IMR-90 (cell line): Measurements from ENCODE around the gene RASL10A. TPM values are rescaled to one million over a fixed set of nuclear protein-coding genes. Genes with fewer than 3 reads are reported as not detected.
A peak's percentile ranks its signal among the peaks of the same experiment; 100 is the strongest.

Experiments
- ATAC-seq: fragments of 200-7000 bp; cut with Tn5 transposase; 2 replicates; pipeline ENCODE4 v1.9.1; 2020; ENCODE audit warnings: low read depth, mild to moderate bottlenecking, moderate library complexity
- BruUV-seq: library from RNA; stranded (reverse); fragments of 400-500 nt; replicated peaks from 2 replicates; lab custom pipeline; 2021; lab: Mats Ljungman, UMichigan
- CTCF ChIA-PET: fragments of 300-600 bp; formaldehyde crosslinking; extraction: SDS; loops from one replicate; lab custom pipeline; 2021; ENCODE audit warnings: antibody characterized with exemption; lab: Yijun Ruan, JAX
- POLR2A ChIA-PET: fragments of 300-600 bp; sonication (Branson Sonifier 250); formaldehyde crosslinking; loops from one replicate; lab custom pipeline; 2022; ENCODE audit warnings: antibody characterized with exemption; ENCODE audit not compliant: unreplicated experiment; lab: Charles Lee
- DNase-seq: peaks from one replicate; pipeline ENCODE4 v3.0.0; 2013
- H2AFZ ChIP-seq: replicated peaks from 2 replicates; pipeline ENCODE3; 2013; ENCODE audit warnings: low read length, mild to moderate bottlenecking; ENCODE audit not compliant: poor library complexity
- H2AK5ac ChIP-seq: 2 replicates; pipeline ENCODE4 v1.6.1; 2013; ENCODE audit warnings: low read depth, low read length, inconsistent platforms
- H2AK9ac ChIP-seq: replicated peaks from 2 replicates; pipeline ENCODE3; 2013; ENCODE audit warnings: mild to moderate bottlenecking, low read depth, low read length, moderate library complexity; ENCODE audit not compliant: poor library complexity
- H2BK120ac ChIP-seq: 2 replicates; pipeline ENCODE4 v1.6.1; 2013; ENCODE audit warnings: low read depth, low read length, inconsistent platforms
- H2BK15ac ChIP-seq: 3 replicates; pipeline ENCODE4 v1.6.1; 2013; ENCODE audit warnings: low read depth, low read length, inconsistent platforms
- H2BK20ac ChIP-seq: 2 replicates; pipeline ENCODE4 v1.6.1; 2013; ENCODE audit warnings: low read depth, mild to moderate bottlenecking, inconsistent platforms, low read length, moderate library complexity
- H2BK5ac ChIP-seq: 2 replicates; pipeline ENCODE4 v1.6.1; 2013; ENCODE audit warnings: mild to moderate bottlenecking, low read depth, low read length, inconsistent platforms; ENCODE audit not compliant: poor library complexity, severe bottlenecking
- H3K14ac ChIP-seq: replicated peaks from 2 replicates; pipeline ENCODE4 v1.6.1; 2013; ENCODE audit warnings: low read depth, low read length, inconsistent platforms
- H3K18ac ChIP-seq: 2 replicates; pipeline ENCODE4 v1.6.1; 2013; ENCODE audit warnings: low read depth, low read length, control low read depth
- H3K23ac ChIP-seq: 2 replicates; pipeline ENCODE4 v1.6.1; 2013; ENCODE audit warnings: low read depth, low read length, inconsistent platforms
- H3K27ac ChIP-seq: 2 replicates; pipeline ENCODE4 v1.5.1; 2013; ENCODE audit warnings: mild to moderate bottlenecking, control low read depth, low read length; ENCODE audit not compliant: insufficient read depth
- H3K27me3 ChIP-seq: 2 replicates; pipeline ENCODE4 v1.6.1; 2013; ENCODE audit warnings: low read length; ENCODE audit not compliant: control insufficient read depth, insufficient read depth
- H3K36me3 ChIP-seq: 2 replicates; pipeline ENCODE4 v1.6.1; 2013; ENCODE audit warnings: low read length, mixed read lengths; ENCODE audit not compliant: control insufficient read depth, insufficient read depth
- H3K4ac ChIP-seq: 2 replicates; pipeline ENCODE4 v1.6.1; 2013; ENCODE audit warnings: low read depth, low read length, inconsistent platforms
- H3K4me1 ChIP-seq: 2 replicates; pipeline ENCODE4 v1.6.1; 2013; ENCODE audit warnings: low read length, mixed read lengths; ENCODE audit not compliant: control insufficient read depth, insufficient read depth
- H3K4me2 ChIP-seq: 2 replicates; pipeline ENCODE4 v1.6.1; 2013; ENCODE audit warnings: low read depth, mild to moderate bottlenecking, control low read depth, low read length, moderate library complexity
- H3K4me3 ChIP-seq: 2 replicates; pipeline ENCODE4 v1.5.1; 2013; ENCODE audit warnings: low read depth, mild to moderate bottlenecking, control low read depth, low read length, moderate library complexity; ENCODE audit not compliant: insufficient read depth
- H3K56ac ChIP-seq: 2 replicates; pipeline ENCODE4 v1.6.1; 2013; ENCODE audit warnings: low read length, inconsistent platforms; ENCODE audit not compliant: insufficient read depth; ENCODE audit errors: extremely low read depth
- H3K79me1 ChIP-seq, 2 experiments: 2 replicates each; pipeline ENCODE4 v1.6.1; 2013; ENCODE audit warnings: low read length in 2 of 2, inconsistent platforms in 1 of 2, low read depth in 1 of 2
- H3K9ac ChIP-seq: 2 replicates; pipeline ENCODE4 v1.6.1; 2013; ENCODE audit warnings: low read depth, low read length, control low read depth
- H3K9me1 ChIP-seq: 2 replicates; pipeline ENCODE4 v1.6.1; 2013; ENCODE audit warnings: low read length, inconsistent platforms; ENCODE audit not compliant: insufficient read depth
- H3K9me3 ChIP-seq: 2 replicates; pipeline ENCODE4 v1.6.1; 2013; ENCODE audit warnings: low read length; ENCODE audit not compliant: control insufficient read depth, insufficient read depth
- H4K20me1 ChIP-seq: 2 replicates; pipeline ENCODE4 v1.6.1; 2013; ENCODE audit warnings: low read length, inconsistent platforms; ENCODE audit not compliant: insufficient read depth
- H4K5ac ChIP-seq: 2 replicates; pipeline ENCODE4 v1.6.1; 2013; ENCODE audit warnings: mild to moderate bottlenecking, low read depth, low read length, control low read depth
- H4K8ac ChIP-seq, 2 experiments: 2 replicates each; pipeline ENCODE4 v1.6.1; 2013; ENCODE audit warnings: low read depth in 2 of 2, low read length in 2 of 2, control low read depth in 1 of 2, inconsistent platforms in 1 of 2
- H4K91ac ChIP-seq: 2 replicates; pipeline ENCODE4 v1.6.1; 2013; ENCODE audit warnings: low read depth, low read length, inconsistent platforms; ENCODE audit not compliant: insufficient read depth
- BHLHE40 ChIP-seq: fragments of 150-350 bp; IDR thresholded peaks from 2 replicates; pipeline ENCODE4 v1.6.1; 2016; ENCODE audit warnings: mild to moderate bottlenecking, low read depth, low read length
- CEBPB ChIP-seq: IDR thresholded peaks from 2 replicates; pipeline ENCODE4 v1.6.1; 2012; ENCODE audit warnings: low read depth, low read length, improper control_type of control experiment
- CHD1 ChIP-seq: IDR thresholded peaks from 2 replicates; pipeline ENCODE4 v1.6.1; 2012; ENCODE audit warnings: low read depth, low read length, improper control_type of control experiment
- CTCF ChIP-seq: conservative IDR thresholded peaks from 2 replicates; pipeline ENCODE4 v1.5.1; 2012; ENCODE audit warnings: mild to moderate bottlenecking, low read depth, low read length, improper control_type of control experiment
- MAFK ChIP-seq: IDR thresholded peaks from 2 replicates; pipeline ENCODE4 v1.6.1; 2012; ENCODE audit warnings: low read depth, low read length, improper control_type of control experiment
- MAZ ChIP-seq: IDR thresholded peaks from 2 replicates; pipeline ENCODE4 v1.6.1; 2012; ENCODE audit warnings: low read depth, mild to moderate bottlenecking, low read length, improper control_type of control experiment, moderate library complexity, borderline replicate concordance
- MXI1 ChIP-seq: IDR thresholded peaks from 2 replicates; pipeline ENCODE4 v1.6.1; 2012; ENCODE audit warnings: low read depth, mild to moderate bottlenecking, low read length, moderate library complexity, borderline replicate concordance
- RAD21 ChIP-seq: IDR thresholded peaks from 2 replicates; pipeline ENCODE4 v1.6.1; 2012; ENCODE audit warnings: low read length, improper control_type of control experiment
- RCOR1 ChIP-seq: IDR thresholded peaks from 2 replicates; pipeline ENCODE4 v1.6.1; 2012; ENCODE audit warnings: mild to moderate bottlenecking, low read length, improper control_type of control experiment; ENCODE audit not compliant: insufficient replicate concordance
- RFX5 ChIP-seq: IDR thresholded peaks from 2 replicates; pipeline ENCODE4 v1.8.0; 2012; ENCODE audit warnings: low read depth, mild to moderate bottlenecking, low read length, moderate library complexity
- SMC3 ChIP-seq: fragments of 150-350 bp; IDR thresholded peaks from 2 replicates; pipeline ENCODE4 v1.6.1; 2016; ENCODE audit warnings: low read depth, mild to moderate bottlenecking, antibody characterized with exemption, low read length, moderate library complexity
- WGBS, 2 experiments: methylation state at CpG; one replicate each; pipeline versions ENCODE4 v1.1.5 to v1.1.7; 2013; ENCODE audit warnings: missing lambda C conversion rate in 2 of 2; ENCODE audit not compliant: insufficient read length in 1 of 2; ENCODE audit errors: extremely low coverage in 2 of 2; 5-methylcytosine and 5-hydroxymethylcytosine counted together
- dilution Hi-C: fragments of 300-500 bp; cut with HindIII; formaldehyde crosslinking; loops from one replicate; pipeline ENCODE4 v1.14.3; 2018; ENCODE audit warnings: low sequenced_read_pairs; ENCODE audit not compliant: unreplicated experiment
- in situ Hi-C: fragments of 300-500 bp; cut with MboI; formaldehyde crosslinking; loops from 3 replicates; pipeline ENCODE4 v1.14.3; 2019; ENCODE audit warnings: low sequenced_read_pairs, inconsistent platforms, mixed read lengths
- intact Hi-C: fragments of 100-400 bp; cut with micrococcal nuclease; formaldehyde crosslinking; loops from 2 replicates; pipeline ENCODE4 v1.10.0; 2022
- polyA plus RNA-seq, 3 experiments: library from polyadenylated mRNA; depleted of rRNA; stranded (reverse); fragments of >200 nt; gene quantifications; 2 replicates each; pipeline ENCODE4 v1.2.3, GENCODE V29; 2012; ENCODE audit warnings: low replicate concordance in 1 of 3
- total RNA-seq: library from RNA; depleted of rRNA; stranded (reverse); fragments of >200 nt; gene quantifications from 2 replicates; pipeline ENCODE4 v1.2.3, GENCODE V29; 2012
- TF ChIP-seq, protein P1 (sequence below): fragments of 150-350 bp; IDR thresholded peaks from 2 replicates; pipeline ENCODE4 v1.6.1; 2016; ENCODE audit warnings: low read depth, mild to moderate bottlenecking, low read length, moderate library complexity, borderline replicate concordance

The RASL10A gene
- total and polyA plus RNA-seq, 2 of the 4 experiments (the other 2 are of a cell fraction): 0.26 TPM; not detected in 1

GRCh38 chr22:29270475-29271271 lies 44.8 kb downstream of the RASL10A start (continued):
- no peak for TF ChIP-seq MAFK
- TF ChIP-seq RCOR1: no peak

DNA sequence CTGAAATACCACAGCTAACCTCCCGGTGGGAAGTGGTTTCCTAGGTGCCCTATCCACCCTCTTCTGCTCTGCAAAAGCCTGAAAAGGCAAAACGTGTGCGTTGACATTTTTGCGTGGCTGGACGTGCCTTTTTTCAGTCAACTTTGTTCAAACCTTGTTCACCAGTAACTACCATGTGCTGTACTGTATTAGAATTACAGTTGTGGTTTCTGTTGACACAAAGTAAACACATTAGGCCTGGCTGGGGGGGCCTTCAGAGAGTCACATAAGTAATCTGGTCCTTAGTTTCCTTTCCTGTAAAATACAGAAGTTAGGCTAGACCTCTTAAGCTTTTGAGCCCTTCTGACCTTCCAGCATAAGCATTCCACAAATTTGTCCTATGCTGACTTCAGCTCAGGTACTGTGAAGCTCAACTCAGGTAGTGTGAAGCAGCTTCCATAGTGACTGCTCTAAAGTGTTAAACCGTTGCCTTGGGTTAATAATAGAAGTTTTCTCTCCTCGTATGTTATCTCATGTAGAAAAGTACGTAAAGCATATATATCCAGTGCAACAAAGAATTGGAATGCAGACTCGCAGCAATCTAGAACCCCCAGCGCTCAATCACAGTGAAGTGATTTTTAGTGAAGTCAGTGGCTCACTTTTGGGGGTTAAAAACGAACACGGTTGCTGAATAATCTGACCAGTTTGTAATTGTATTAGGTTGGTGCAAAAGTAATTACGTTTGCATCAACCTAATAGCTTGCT lies 45.6 kb downstream of the RASL10A start:
- in situ Hi-C loops: no loop called here
- H3K9me3 ChIP-seq: no peaks in the 10 kb centered on the region
- H4K8ac ChIP-seq: no peak overlapping the region
- H3K27ac ChIP-seq: no peak overlapping the region; the same call in 1 of the 2 replicates
- peaks cover 17% of the 10 kb centered on the region for H3K4me1 ChIP-seq
- H3K4me2 ChIP-seq: peak overlapping the region; percentile 92
- no peak for ATAC-seq
- peak overlapping the region; percentile 70 for H3K14ac ChIP-seq
- peak overlapping the region; percentile 99 for H3K9ac ChIP-seq
- peaks cover 21% of the 10 kb centered on the region for H3K36me3 ChIP-seq
- H3K23ac ChIP-seq: peak overlapping the region; percentile 77
- BruUV-seq: no TSS peak
- dilution Hi-C loops: no loop called here
- H2AFZ ChIP-seq: no peak overlapping the region
- no peak overlapping the region for H3K18ac ChIP-seq
- no peak overlapping the region for H4K5ac ChIP-seq
- no peak overlapping the region for H2BK120ac ChIP-seq
- peak; percentile 12 for DNase-seq
- WGBS, 2 experiments: 15% methylated on average over 6 of the region's 13 CpGs; no CpG with 5 or more reads in 1 of the 2 experiments
- H3K27me3 ChIP-seq: no peaks in the 10 kb centered on the region
- H2BK15ac ChIP-seq: no peak overlapping the region
- H4K91ac ChIP-seq: no peak overlapping the region
- H2BK20ac ChIP-seq: no peak overlapping the region
- no peak overlapping the region; the same call in 1 of the 2 replicates for H3K4ac ChIP-seq
- intact Hi-C loops: no loop called here
- CTCF ChIA-PET: no interaction called here
- H3K56ac ChIP-seq: peak overlapping the region; percentile 30; the same call in 1 of the 2 replicates
- no peak overlapping the region for H2AK9ac ChIP-seq
- peak overlapping the region; percentile 22 for H2BK5ac ChIP-seq
- H3K4me3 ChIP-seq: peak overlapping the region; percentile 75
- peaks cover 16% of the 10 kb centered on the region for H3K9me1 ChIP-seq
- H3K79me1 ChIP-seq: peaks cover 15 to 60% of the 10 kb centered on the region in 2 experiments
- H2AK5ac ChIP-seq: no peak overlapping the region
- POLR2A ChIA-PET: interaction anchor here (0.5 to 0.6 kb wide), 3 partner anchors 231 to 1380 kb away, joined by 3 to 8 read pairs (median 6); no protein-coding TSS in a partner anchor
- peaks cover 65% of the 10 kb centered on the region for H4K20me1 ChIP-seq
- no peak for TF ChIP-seq MAZ
- no peak for TF ChIP-seq BHLHE40
- TF ChIP-seq, protein P1, sequence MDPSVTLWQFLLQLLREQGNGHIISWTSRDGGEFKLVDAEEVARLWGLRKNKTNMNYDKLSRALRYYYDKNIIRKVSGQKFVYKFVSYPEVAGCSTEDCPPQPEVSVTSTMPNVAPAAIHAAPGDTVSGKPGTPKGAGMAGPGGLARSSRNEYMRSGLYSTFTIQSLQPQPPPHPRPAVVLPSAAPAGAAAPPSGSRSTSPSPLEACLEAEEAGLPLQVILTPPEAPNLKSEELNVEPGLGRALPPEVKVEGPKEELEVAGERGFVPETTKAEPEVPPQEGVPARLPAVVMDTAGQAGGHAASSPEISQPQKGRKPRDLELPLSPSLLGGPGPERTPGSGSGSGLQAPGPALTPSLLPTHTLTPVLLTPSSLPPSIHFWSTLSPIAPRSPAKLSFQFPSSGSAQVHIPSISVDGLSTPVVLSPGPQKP: no peak
- no peak for TF ChIP-seq CEBPB
- TF ChIP-seq MXI1: peak; percentile 61; the same call in 1 of the 2 replicates
- no peak for TF ChIP-seq RFX5
- no peak for TF ChIP-seq CHD1
- TF ChIP-seq SMC3: no peak
- TF ChIP-seq CTCF: no peak
- no peak for TF ChIP-seq RAD21
